HL-60/S4 treated with retinoic acid at 250 ng/mL for 4 days and 3 days (cell line): Measurements from ENCODE around the gene SLC9A3.

ENCODE experiments used
- in situ Hi-C: fragments of 300-500 bp; cut with MboI; formaldehyde crosslinking; loops from 2 replicates; pipeline ENCODE4 v1.7.0; 2022; ENCODE audit warnings: low sequenced_read_pairs

SLC9A3 gene

GRCh38 chr5:448061-448765, 76.0 kb downstream of the SLC9A3 start:
- in situ Hi-C loops = no loop called here

GRCh38 chr5:447501-447900, 76.7 kb downstream of the SLC9A3 start:
- in situ Hi-C loops = no loop called here

GRCh38 chr5:446883-447263, 77.4 kb downstream of the SLC9A3 start:
- in situ Hi-C loops = no loop called here

GRCh38 chr5:446066-446882, 78.0 kb downstream of the SLC9A3 start:
- in situ Hi-C loops = no loop called here

GRCh38 chr5:445591-445990, 78.7 kb downstream of the SLC9A3 start:
- in situ Hi-C loops = no loop called here

GRCh38 chr5:444226-444625, 80.0 kb downstream of the SLC9A3 start:
- in situ Hi-C loops = no loop called here

- in situ Hi-C loops = no loop called here
Measured at GRCh38 chr5:443239-444151, 80.8 kb downstream of the SLC9A3 start.

- in situ Hi-C loops = no loop called here
Measured at GRCh38 chr5:442335-443238, 81.7 kb downstream of the SLC9A3 start, which contains the start of gene EXOC3. TSS of gene EXOC3 (plus strand) at chr5:443176. CDS start at chr5:446206, 3,030 bp downstream.

GRCh38 chr5:441996-442334, 82.3 kb downstream of the SLC9A3 start:
- in situ Hi-C loops = no loop called here

- in situ Hi-C loops = no loop called here
Measured at GRCh38 chr5:440401-441201, 83.6 kb downstream of the SLC9A3 start.

- in situ Hi-C loops = loop anchor here (10.0 kb wide), 1 partner anchor 125 kb away; no protein-coding TSS in a partner anchor
Measured at GRCh38 chr5:439636-440035, 84.6 kb downstream of the SLC9A3 start.

- in situ Hi-C loops = loop anchor here (10.0 kb wide), 1 partner anchor 124 kb away; no protein-coding TSS in a partner anchor
Measured at GRCh38 chr5:439181-439580, 85.1 kb downstream of the SLC9A3 start.

- in situ Hi-C loops = loop anchor here (10.0 kb wide), 1 partner anchor 124 kb away; no protein-coding TSS in a partner anchor
Measured at GRCh38 chr5:438481-438981, 85.7 kb downstream of the SLC9A3 start.

- in situ Hi-C loops = loop anchor here (10.0 kb wide), 1 partner anchor 123 kb away; no protein-coding TSS in a partner anchor
Measured at GRCh38 chr5:437281-437771, 86.9 kb downstream of the SLC9A3 start.

GRCh38 chr5:436641-436975, 87.6 kb downstream of the SLC9A3 start:
- in situ Hi-C loops = loop anchor here (10.0 kb wide), 1 partner anchor 122 kb away; no protein-coding TSS in a partner anchor

- in situ Hi-C loops = loop anchor here (10.0 kb wide), 1 partner anchor 121 kb away; no protein-coding TSS in a partner anchor
Measured at GRCh38 chr5:435961-436640, 88.1 kb downstream of the SLC9A3 start.

GRCh38 chr5:435156-435790, 89.0 kb downstream of the SLC9A3 start:
- in situ Hi-C loops = loop anchor here (10.0 kb wide), 1 partner anchor 120 kb away; no protein-coding TSS in a partner anchor
